GM08714 (cell line): Measurements from ENCODE around the gene ART5.
"Not testable (repeated sequence)": the region's sequence is repeated elsewhere in the genome, so short reads cannot be mapped to it uniquely, and the experiment has no call there.

Experiments used
- H3K4me3 ChIP-seq: fragments of 200-500 bp; sonication (Bioruptor generic); 2 replicates; pipeline ENCODE4 v1.5.1; 2014; ENCODE audit warnings: mild to moderate bottlenecking, low read length, inconsistent platforms
- ZNF274 ChIP-seq: IDR thresholded peaks from 2 replicates; pipeline ENCODE4 v1.6.1; 2012; ENCODE audit warnings: mild to moderate bottlenecking, low read depth, low read length

Gene ART5

GRCh38 chr11:3665336-3666022 is 23.7 kb upstream of the ART5 start:
- TF ChIP-seq ZNF274 = no peak
- H3K4me3 ChIP-seq = no peak overlapping the region

- H3K4me3 ChIP-seq = no peak overlapping the region
- TF ChIP-seq ZNF274 = no peak
Measured at GRCh38 chr11:3664032-3664630, 22.3 kb upstream of the ART5 start.

- no peak overlapping the region for H3K4me3 ChIP-seq
- TF ChIP-seq ZNF274 = no peak
Measured at GRCh38 chr11:3662856-3663255, 21.1 kb upstream of the ART5 start.

GRCh38 chr11:3660960-3661359 is 19.2 kb upstream of the ART5 start:
- no peak for TF ChIP-seq ZNF274

GRCh38 chr11:3659595-3660515 is 18.1 kb upstream of the ART5 start:
- TF ChIP-seq ZNF274 = no peak
- no peak overlapping the region for H3K4me3 ChIP-seq

More at GRCh38 chr11:3660960-3661359, 19.2 kb upstream of the ART5 start:
- no peak overlapping the region for H3K4me3 ChIP-seq

GRCh38 chr11:3658252-3658651 is 16.5 kb upstream of the ART5 start:
- TF ChIP-seq ZNF274 = no peak
- H3K4me3 ChIP-seq = no peak overlapping the region

GRCh38 chr11:3657331-3657730 is 15.5 kb upstream of the ART5 start:
- not testable (repeated sequence) for H3K4me3 ChIP-seq

GRCh38 chr11:3655547-3655946 is 13.8 kb upstream of the ART5 start:
- no peak overlapping the region for H3K4me3 ChIP-seq
- no peak for TF ChIP-seq ZNF274

- H3K4me3 ChIP-seq = not testable (repeated sequence)
Measured at GRCh38 chr11:3652514-3652913, 10.7 kb upstream of the ART5 start.

- H3K4me3 ChIP-seq = not testable (repeated sequence)
Measured at GRCh38 chr11:3649374-3649773, 7.6 kb upstream of the ART5 start.

GRCh38 chr11:3648843-3649242 is 7.1 kb upstream of the ART5 start:
- H3K4me3 ChIP-seq = not testable (repeated sequence)

GRCh38 chr11:3645552-3645951 is 3.8 kb upstream of the ART5 start:
- no peak for TF ChIP-seq ZNF274
- H3K4me3 ChIP-seq = no peak overlapping the region

- H3K4me3 ChIP-seq = no peak within 1 kb of the TSS
- TF ChIP-seq ZNF274 = no peak
Measured at GRCh38 chr11:3644817-3645235, 3.0 kb upstream of the ART5 start, which contains the start of gene ART1. Gene ART1 (plus strand): TSS chr11:3645128. CDS start chr11:3659214, 14,086 bp downstream.

GRCh38 chr11:3643102-3643546 is 1.3 kb upstream of the ART5 start:
- not testable (repeated sequence) for H3K4me3 ChIP-seq
